ENCODE data around the gene CLDN10. TPM values are rescaled to one million over a fixed set of nuclear protein-coding genes. Genes with fewer than 3 reads are reported as not detected.
"Not testable (repeated sequence)": the region's sequence is repeated elsewhere in the genome, so short reads cannot be mapped to it uniquely, and the experiment has no call there.

CLDN10 gene
- total and polyA plus RNA-seq, 2 donors (not counting 1 experiment from before 2014, with no cell fraction given), result not detected

GRCh38 chr13:95512424-95512823 is 40.1 kb upstream of the CLDN10 start:
- intact Hi-C loops (cut with micrococcal nuclease), result no loop called here
- ATAC-seq (ENCODE audit: low read depth) (no peak), DNase-seq (no peak)
- CTCF ChIA-PET, result interaction anchor here (1.3 kb wide), 1 partner anchor 15 kb away, joined by 3 read pairs; no protein-coding TSS in a partner anchor
- H3K4me3 Mint-ChIP-seq, result no peak overlapping the region
- no peak overlapping the region for H3K27ac Mint-ChIP-seq
- Histone ChIP-seq H3K4me3 (ENCODE audit: control extremely low read depth in 1 of 5, extremely low read depth in 1 of 5, insufficient read depth in 1 of 5, low read depth in 2 of 5, low read length in 4 of 5) (no peak overlapping the region), H3K79me2 (ENCODE audit: control insufficient read depth, insufficient read depth, low read length) (no peaks in the 10 kb centered on the region), H3K9ac (ENCODE audit: low read length) (no peak overlapping the region), H3K27me3 (replicated peaks in 1 of 4; ENCODE audit: control extremely low read depth in 1 of 4, control insufficient read depth in 3 of 4, insufficient read depth in 4 of 4, low read length in 3 of 4) (no peaks in the 10 kb centered on the region), H4K20me1 (ENCODE audit: control insufficient read depth, insufficient read depth, low read length, poor library complexity, severe bottlenecking) (no peaks in the 10 kb centered on the region), H3K4me2 (replicated peaks; ENCODE audit: low read depth, low read length, poor library complexity, severe bottlenecking) (no peak overlapping the region), H3K9me3 (ENCODE audit: control extremely low read depth in 1 of 3, control insufficient read depth in 2 of 3, insufficient read depth in 1 of 3, low read length in 2 of 3) (no peaks in the 10 kb centered on the region), H2AFZ (ENCODE audit: insufficient read depth, low read depth, low read length, poor library complexity, severe bottlenecking) (no peak overlapping the region), H3K36me3 (replicated peaks in 1 of 2; ENCODE audit: control extremely low read depth in 1 of 2, control insufficient read depth in 1 of 2, extremely low read depth in 1 of 2, insufficient read depth in 2 of 2, low read length in 1 of 2) (no peaks in the 10 kb centered on the region), H3K27ac (ENCODE audit: low read length in 2 of 2) (no peak overlapping the region), H3K4me1 (ENCODE audit: control insufficient read depth in 2 of 2, insufficient read depth in 2 of 2, low read length in 2 of 2) (no peaks in the 10 kb centered on the region)
- POLR2A ChIA-PET, result no interaction called here
- no peaks in the 10 kb centered on the region for H3K9me3 Mint-ChIP-seq (ENCODE audit: insufficient read depth)
- no peaks in the 10 kb centered on the region for H3K4me1 Mint-ChIP-seq
- TF ChIP-seq EZH2 (IDR thresholded peaks at IDR 0.05; ENCODE audit: borderline replicate concordance, insufficient read depth, low read depth, low read length, poor library complexity, severe bottlenecking), result no peak
- 90% methylated on average over 2 of the region's 3 CpGs for WGBS (ENCODE audit: insufficient coverage)
- H3K27me3 Mint-ChIP-seq, result peaks cover 16% of the 10 kb centered on the region

DNA sequence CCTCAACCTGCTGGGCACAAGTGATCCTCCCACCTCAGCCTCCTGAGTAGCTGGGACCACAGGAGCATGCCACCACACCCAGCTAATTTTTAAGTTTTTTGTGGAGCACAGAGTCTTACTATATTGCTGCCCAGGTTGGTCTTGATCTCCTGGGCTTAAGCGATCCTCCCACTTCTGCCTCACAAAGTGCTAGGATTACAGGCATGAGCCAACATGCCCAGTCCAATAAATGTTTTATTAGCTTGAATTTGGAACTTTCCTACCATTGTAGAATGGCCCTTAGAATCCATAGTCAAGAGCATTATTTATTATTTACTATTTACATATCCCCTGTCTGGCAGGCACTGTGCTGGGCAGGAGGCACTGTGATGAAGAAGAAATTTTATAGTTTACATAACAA is 39.6 kb upstream of the CLDN10 start:
- no peak overlapping the region for H2AFZ ChIP-seq (ENCODE audit: insufficient read depth, low read depth, low read length, poor library complexity, severe bottlenecking)
- H3K4me1 ChIP-seq (ENCODE audit: control insufficient read depth in 2 of 2, insufficient read depth in 2 of 2, low read length in 2 of 2), result no peaks in the 10 kb centered on the region
- no peaks in the 10 kb centered on the region for H3K4me1 Mint-ChIP-seq
- H3K79me2 ChIP-seq (ENCODE audit: control insufficient read depth, insufficient read depth, low read length), result no peaks in the 10 kb centered on the region
- ChIA-PET POLR2A (no interaction called here), CTCF (interaction anchor here (1.3 kb wide), 1 partner anchor 16 kb away, joined by 3 read pairs; no protein-coding TSS in a partner anchor)
- DNase-seq (no peak), ATAC-seq (ENCODE audit: low read depth) (no peak)
- H3K4me2 ChIP-seq (replicated peaks; ENCODE audit: low read depth, low read length, poor library complexity, severe bottlenecking), result no peak overlapping the region
- H3K27me3 ChIP-seq (replicated peaks in 1 of 4; ENCODE audit: control extremely low read depth in 1 of 4, control insufficient read depth in 3 of 4, insufficient read depth in 4 of 4, low read length in 3 of 4), result no peaks in the 10 kb centered on the region
- intact Hi-C loops (cut with micrococcal nuclease), result no loop called here
- H3K4me3 ChIP-seq (ENCODE audit: control extremely low read depth in 1 of 5, extremely low read depth in 1 of 5, insufficient read depth in 1 of 5, low read depth in 2 of 5, low read length in 4 of 5), result no peak overlapping the region
- no peak overlapping the region for H3K9ac ChIP-seq (ENCODE audit: low read length)
- no peak overlapping the region for H3K27ac ChIP-seq (ENCODE audit: low read length in 2 of 2)
- WGBS (ENCODE audit: insufficient coverage), result 100% methylated on average over 1 of the region's 1 CpG
- H3K27ac Mint-ChIP-seq, result no peak overlapping the region
- TF ChIP-seq EZH2 (IDR thresholded peaks at IDR 0.05; ENCODE audit: borderline replicate concordance, insufficient read depth, low read depth, low read length, poor library complexity, severe bottlenecking), result no peak
- TF ChIP-seq, protein P1, sequence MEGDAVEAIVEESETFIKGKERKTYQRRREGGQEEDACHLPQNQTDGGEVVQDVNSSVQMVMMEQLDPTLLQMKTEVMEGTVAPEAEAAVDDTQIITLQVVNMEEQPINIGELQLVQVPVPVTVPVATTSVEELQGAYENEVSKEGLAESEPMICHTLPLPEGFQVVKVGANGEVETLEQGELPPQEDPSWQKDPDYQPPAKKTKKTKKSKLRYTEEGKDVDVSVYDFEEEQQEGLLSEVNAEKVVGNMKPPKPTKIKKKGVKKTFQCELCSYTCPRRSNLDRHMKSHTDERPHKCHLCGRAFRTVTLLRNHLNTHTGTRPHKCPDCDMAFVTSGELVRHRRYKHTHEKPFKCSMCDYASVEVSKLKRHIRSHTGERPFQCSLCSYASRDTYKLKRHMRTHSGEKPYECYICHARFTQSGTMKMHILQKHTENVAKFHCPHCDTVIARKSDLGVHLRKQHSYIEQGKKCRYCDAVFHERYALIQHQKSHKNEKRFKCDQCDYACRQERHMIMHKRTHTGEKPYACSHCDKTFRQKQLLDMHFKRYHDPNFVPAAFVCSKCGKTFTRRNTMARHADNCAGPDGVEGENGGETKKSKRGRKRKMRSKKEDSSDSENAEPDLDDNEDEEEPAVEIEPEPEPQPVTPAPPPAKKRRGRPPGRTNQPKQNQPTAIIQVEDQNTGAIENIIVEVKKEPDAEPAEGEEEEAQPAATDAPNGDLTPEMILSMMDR (IDR thresholded peaks at IDR 0.05), result no peak
- H4K20me1 ChIP-seq (ENCODE audit: control insufficient read depth, insufficient read depth, low read length, poor library complexity, severe bottlenecking), result no peaks in the 10 kb centered on the region
- no peaks in the 10 kb centered on the region for H3K9me3 Mint-ChIP-seq (ENCODE audit: insufficient read depth)
- no peaks in the 10 kb centered on the region for H3K36me3 ChIP-seq (replicated peaks in 1 of 2; ENCODE audit: control extremely low read depth in 1 of 2, control insufficient read depth in 1 of 2, extremely low read depth in 1 of 2, insufficient read depth in 2 of 2, low read length in 1 of 2)
- H3K27me3 Mint-ChIP-seq, result peaks cover 16% of the 10 kb centered on the region
- H3K9me3 ChIP-seq (ENCODE audit: control extremely low read depth in 1 of 3, control insufficient read depth in 2 of 3, insufficient read depth in 1 of 3, low read length in 2 of 3), result no peaks in the 10 kb centered on the region
- H3K4me3 Mint-ChIP-seq, result no peak overlapping the region

- H3K9ac ChIP-seq (ENCODE audit: low read length); intact Hi-C loops (cut with micrococcal nuclease); H3K4me3 Mint-ChIP-seq; H3K4me1 ChIP-seq (ENCODE audit: control insufficient read depth in 2 of 2, insufficient read depth in 2 of 2, low read length in 2 of 2); H3K4me1 Mint-ChIP-seq; H3K79me2 ChIP-seq (ENCODE audit: control insufficient read depth, insufficient read depth, low read length); ATAC-seq (ENCODE audit: low read depth); DNase-seq; H3K27me3 ChIP-seq (replicated peaks in 1 of 4; ENCODE audit: control extremely low read depth in 1 of 4, control insufficient read depth in 3 of 4, insufficient read depth in 4 of 4, low read length in 3 of 4); POLR2A ChIA-PET; H3K27ac Mint-ChIP-seq; CTCF ChIA-PET; H3K27ac ChIP-seq (ENCODE audit: low read length in 2 of 2); H4K20me1 ChIP-seq (ENCODE audit: control insufficient read depth, insufficient read depth, low read length, poor library complexity, severe bottlenecking); H3K4me3 ChIP-seq (ENCODE audit: control extremely low read depth in 1 of 5, extremely low read depth in 1 of 5, insufficient read depth in 1 of 5, low read depth in 2 of 5, low read length in 4 of 5); H2AFZ ChIP-seq (ENCODE audit: insufficient read depth, low read depth, low read length, poor library complexity, severe bottlenecking); H3K9me3 Mint-ChIP-seq (ENCODE audit: insufficient read depth); H3K36me3 ChIP-seq (replicated peaks in 1 of 2; ENCODE audit: control extremely low read depth in 1 of 2, control insufficient read depth in 1 of 2, extremely low read depth in 1 of 2, insufficient read depth in 2 of 2, low read length in 1 of 2); H3K9me3 ChIP-seq (ENCODE audit: control extremely low read depth in 1 of 3, control insufficient read depth in 2 of 3, insufficient read depth in 1 of 3, low read length in 2 of 3); H3K4me2 ChIP-seq (replicated peaks; ENCODE audit: low read depth, low read length, poor library complexity, severe bottlenecking): not testable (repeated sequence)
- peaks cover 16% of the 10 kb centered on the region for H3K27me3 Mint-ChIP-seq
- WGBS (ENCODE audit: insufficient coverage), result 88% methylated on average over 5 of the region's 5 CpGs
These were observed 36.9 kb upstream of the CLDN10 start for GRCh38 chr13:95515606-95516005.

All from B cell (primary cell).